GM10248 (cell line): ENCODE results near the gene ANGPT4.

Experiments
- CTCF ChIA-PET: fragments of 300-600 bp; sonication (Branson Sonifier 250); formaldehyde crosslinking; extraction: SDS; loops from one replicate; lab custom pipeline; 2021; ENCODE audit warnings: antibody characterized with exemption; lab: Yijun Ruan, JAX
- POLR2A ChIA-PET: fragments of 350-650 bp; sonication (Branson Sonifier 250); formaldehyde crosslinking; extraction: SDS; loops from one replicate; lab custom pipeline; 2020; ENCODE audit warnings: antibody characterized with exemption; lab: Yijun Ruan, JAX
- DNase-seq: peaks from one replicate; pipeline ENCODE4 v3.0.0; 2012; ENCODE audit errors: extremely low spot score
- TF ChIP-seq, protein P1 (sequence below): IDR thresholded peaks from 2 replicates; pipeline ENCODE4 v1.5.1; 2012; ENCODE audit warnings: mild to moderate bottlenecking, low read depth; ENCODE audit errors: extremely low read depth, missing control alignments, control extremely low read depth

Gene ANGPT4

DNA sequence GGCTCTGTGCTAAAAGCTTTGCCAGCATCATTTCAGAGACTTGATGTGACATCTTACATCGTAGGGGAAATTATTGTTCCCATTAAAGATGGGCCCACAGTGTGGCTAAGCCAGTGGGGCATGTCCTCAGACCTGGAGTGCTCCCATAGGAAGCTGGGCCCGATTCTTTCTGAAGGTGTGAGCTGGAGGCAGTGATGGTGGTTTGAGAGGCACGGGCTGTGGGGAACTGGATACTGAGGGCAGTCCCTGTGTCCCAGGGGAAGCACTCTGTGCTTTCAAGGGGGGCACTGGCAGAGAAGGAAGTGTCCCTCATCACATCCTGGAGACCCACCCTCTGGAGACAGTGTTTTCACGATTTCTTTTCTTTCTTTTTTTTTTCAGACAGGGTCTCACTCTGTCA, 91.2 kb downstream of the ANGPT4 start:
- ChIA-PET POLR2A (no interaction called here), CTCF (interaction anchor here (1.1 to 2.3 kb wide), 4 partner anchors 8 to 133 kb away, joined by 4 to 8 read pairs (median 7); partner anchors contain the start of gene FAM110A)
- TF ChIP-seq, protein P1, sequence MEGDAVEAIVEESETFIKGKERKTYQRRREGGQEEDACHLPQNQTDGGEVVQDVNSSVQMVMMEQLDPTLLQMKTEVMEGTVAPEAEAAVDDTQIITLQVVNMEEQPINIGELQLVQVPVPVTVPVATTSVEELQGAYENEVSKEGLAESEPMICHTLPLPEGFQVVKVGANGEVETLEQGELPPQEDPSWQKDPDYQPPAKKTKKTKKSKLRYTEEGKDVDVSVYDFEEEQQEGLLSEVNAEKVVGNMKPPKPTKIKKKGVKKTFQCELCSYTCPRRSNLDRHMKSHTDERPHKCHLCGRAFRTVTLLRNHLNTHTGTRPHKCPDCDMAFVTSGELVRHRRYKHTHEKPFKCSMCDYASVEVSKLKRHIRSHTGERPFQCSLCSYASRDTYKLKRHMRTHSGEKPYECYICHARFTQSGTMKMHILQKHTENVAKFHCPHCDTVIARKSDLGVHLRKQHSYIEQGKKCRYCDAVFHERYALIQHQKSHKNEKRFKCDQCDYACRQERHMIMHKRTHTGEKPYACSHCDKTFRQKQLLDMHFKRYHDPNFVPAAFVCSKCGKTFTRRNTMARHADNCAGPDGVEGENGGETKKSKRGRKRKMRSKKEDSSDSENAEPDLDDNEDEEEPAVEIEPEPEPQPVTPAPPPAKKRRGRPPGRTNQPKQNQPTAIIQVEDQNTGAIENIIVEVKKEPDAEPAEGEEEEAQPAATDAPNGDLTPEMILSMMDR: no peak
- no peak for DNase-seq

DNA sequence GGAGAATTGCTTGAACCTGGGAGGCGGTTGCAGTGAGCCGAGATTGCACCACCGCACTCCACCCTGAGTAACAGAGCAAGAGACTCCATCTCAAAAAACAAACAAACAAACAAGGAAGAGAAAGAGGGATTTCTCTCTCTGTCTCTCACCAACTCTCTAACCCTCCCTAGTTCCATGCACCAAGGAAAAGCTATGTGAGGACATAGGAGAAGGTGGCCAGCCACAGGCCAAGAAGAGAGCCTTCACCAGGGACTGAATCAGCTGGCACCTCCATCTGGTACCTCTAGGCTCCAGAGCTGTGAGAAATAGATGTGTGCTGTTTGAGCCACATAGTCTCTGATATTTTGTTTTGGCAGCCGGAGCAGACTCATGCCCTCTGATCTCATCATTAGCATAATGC, 91.6 kb downstream of the ANGPT4 start:
- CTCF ChIA-PET: interaction anchor here (1.1 to 2.3 kb wide), 4 partner anchors 8 to 133 kb away, joined by 4 to 8 read pairs (median 7); partner anchors contain the start of gene FAM110A
- POLR2A ChIA-PET: no interaction called here
- TF ChIP-seq, protein P1: no peak
- DNase-seq: no peak

DNA sequence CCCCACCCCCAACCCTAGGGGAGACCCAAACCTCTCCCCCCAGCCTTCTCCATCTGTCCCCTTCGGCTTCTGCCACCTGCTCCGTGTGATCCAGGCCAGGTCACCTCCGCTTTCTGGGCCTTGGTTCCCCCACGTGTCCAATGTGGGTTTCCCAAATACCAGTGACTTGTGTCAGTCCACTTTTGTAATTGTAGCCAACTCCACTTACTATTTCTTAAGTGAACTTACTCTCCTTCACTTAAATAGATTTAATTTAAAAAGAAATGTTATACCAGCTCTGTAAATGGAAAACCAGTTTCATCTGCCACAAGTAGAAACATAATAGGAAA, 92.6 kb downstream of the ANGPT4 start:
- no peak for DNase-seq
- POLR2A ChIA-PET: no interaction called here
- TF ChIP-seq, protein P1: no peak
- CTCF ChIA-PET: interaction anchor here (2.1 to 2.6 kb wide), 3 partner anchors 8 to 132 kb away, joined by 7 to 9 read pairs (median 8); partner anchors contain the start of gene FAM110A

DNA sequence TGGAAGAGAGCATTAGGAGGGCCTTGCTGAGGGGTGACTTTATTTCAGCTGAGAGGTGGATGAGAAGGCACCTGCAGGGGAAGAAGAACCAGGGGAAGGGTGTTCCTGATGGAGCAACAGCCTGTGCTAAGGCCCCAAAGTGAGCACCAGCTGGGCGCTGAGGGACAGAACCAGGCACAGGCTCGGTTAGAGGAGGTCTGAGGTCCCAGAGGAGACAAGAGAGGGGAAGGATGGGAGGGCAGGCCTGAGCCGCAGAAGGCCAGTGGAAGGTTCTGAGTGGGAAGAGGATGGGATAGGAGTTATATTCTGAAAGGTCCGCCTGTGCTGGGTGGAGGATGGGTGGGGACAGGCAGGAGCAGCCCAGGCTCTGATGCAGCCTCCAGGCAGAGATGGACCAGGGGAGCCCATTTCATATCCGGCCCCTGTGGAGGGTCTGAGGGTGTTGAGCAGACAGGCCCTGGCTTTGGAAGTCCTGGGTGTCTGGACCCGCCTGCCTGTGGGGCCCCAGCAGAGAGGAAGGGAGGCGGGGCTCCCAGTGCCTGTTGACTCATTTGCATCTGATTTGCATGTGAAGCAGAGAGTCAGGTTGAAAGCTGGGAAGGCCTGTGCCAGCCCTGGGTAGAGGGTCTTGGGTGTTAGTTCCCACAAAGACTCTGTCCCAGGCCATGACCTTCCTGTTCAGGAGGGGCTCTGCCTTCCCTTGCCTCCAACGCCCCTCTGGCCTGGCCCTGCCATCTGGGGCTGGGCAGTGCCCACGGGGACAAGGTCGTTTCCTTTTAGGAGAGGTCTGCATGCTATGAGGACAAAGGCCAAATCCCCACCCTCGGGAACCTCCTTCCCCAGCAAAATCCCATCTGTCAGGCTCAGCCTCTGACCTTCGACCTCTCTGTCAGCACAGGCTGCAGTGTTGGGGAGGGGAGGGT, 93.2 kb downstream of the ANGPT4 start:
- ChIA-PET POLR2A (interaction anchor here (0.7 kb wide), 1 partner anchor 106 kb away, joined by 4 read pairs; no protein-coding TSS in a partner anchor), CTCF (interaction anchor here (1.3 to 2.6 kb wide), 4 partner anchors 7 to 133 kb away, joined by 3 to 9 read pairs (median 8); partner anchors contain the start of gene FAM110A)
- no peak for DNase-seq
- TF ChIP-seq, protein P1: no peak

DNA sequence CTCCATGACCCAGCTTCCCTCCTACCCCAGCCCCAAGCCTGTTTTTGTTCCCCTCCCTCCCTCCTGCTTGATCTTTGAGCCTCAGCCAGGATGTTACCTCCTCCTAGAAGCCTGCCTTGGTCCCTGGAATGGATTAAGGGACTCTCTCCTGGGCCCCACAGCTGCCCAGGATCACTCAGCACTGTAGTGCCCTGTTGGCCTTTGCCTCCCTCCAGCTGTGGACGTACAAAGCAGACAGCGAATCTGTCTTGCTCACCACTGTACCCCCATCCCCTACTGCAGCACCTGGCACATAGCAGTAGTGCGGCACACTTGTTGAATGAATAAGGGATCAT, 94.4 kb downstream of the ANGPT4 start:
- DNase-seq: no peak
- ChIA-PET POLR2A (interaction anchor here (0.7 kb wide), 1 partner anchor 108 kb away, joined by 4 read pairs; no protein-coding TSS in a partner anchor), CTCF (interaction anchor here (1.3 to 2.6 kb wide), 2 partner anchors 12 to 134 kb away, joined by 3 to 9 read pairs; partner anchors contain the start of gene FAM110A)
- TF ChIP-seq, protein P1: no peak

DNA sequence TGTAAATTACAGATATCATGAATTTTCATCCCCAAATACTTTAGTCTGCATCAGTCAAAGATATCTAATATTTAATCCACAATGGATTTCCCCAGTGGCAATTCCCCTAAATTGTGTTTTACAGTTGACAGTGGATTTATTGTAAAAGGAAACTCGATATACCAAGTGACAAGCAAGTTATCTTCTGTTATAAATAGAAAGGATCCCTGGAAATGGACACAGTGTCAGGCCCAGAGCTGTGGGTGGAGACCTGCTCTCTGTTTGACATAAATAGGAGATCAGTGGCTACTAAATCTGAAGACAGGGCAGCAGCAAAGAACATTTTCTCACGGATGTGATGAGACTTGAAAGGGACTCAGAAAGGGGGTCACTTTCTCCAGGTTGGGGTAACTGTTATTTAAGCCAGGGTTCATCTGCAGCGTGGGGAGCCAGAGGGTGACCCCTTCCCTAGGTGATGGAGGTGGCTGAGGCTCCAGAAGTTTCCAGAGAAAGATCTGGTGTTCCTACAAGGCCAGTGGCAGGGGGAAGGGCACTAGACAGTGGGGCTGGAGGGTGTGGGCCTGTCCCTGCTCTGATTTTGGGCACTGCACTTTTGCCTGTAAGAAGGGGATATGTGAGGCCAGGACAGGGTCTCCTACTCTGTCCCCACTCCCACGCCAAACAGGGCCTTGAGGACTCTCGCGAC, 94.9 kb downstream of the ANGPT4 start:
- CTCF ChIA-PET: interaction anchor here (1.3 to 2.6 kb wide), 2 partner anchors 13 to 135 kb away, joined by 3 to 9 read pairs; partner anchors contain the start of gene FAM110A
- DNase-seq: no peak
- TF ChIP-seq, protein P1: no peak
- POLR2A ChIA-PET: no interaction called here
